ENCODE results near the gene RUNX2. TPM values are rescaled to one million over a fixed set of nuclear protein-coding genes. Genes with fewer than 3 reads are reported as not detected.

RUNX2 gene
- total and polyA plus RNA-seq, 10 of the 15 experiments (the other 5 are each of a cell fraction or from before 2014, with no cell fraction given) = 0.01 to 0.77 (median 0.15) TPM; not detected in 3

- TF ChIP-seq CUX1 (IDR thresholded peaks at IDR 0.05; ENCODE audit: insufficient replicate concordance, low read depth, low read length) = no peak
- TF ChIP-seq KAT2A (conservative IDR thresholded peaks at IDR 0.05; ENCODE audit: control insufficient read depth, low read depth, low read length) = no peak
- no peak for TF ChIP-seq NFIC (IDR thresholded peaks at IDR 0.05; ENCODE audit: low read depth, low read length)
- TF ChIP-seq IKZF2 (IDR thresholded peaks at IDR 0.05) = no peak
- TF ChIP-seq ATF7 (IDR thresholded peaks at IDR 0.05; ENCODE audit: low read depth) = no peak
- TF ChIP-seq RAD51 (IDR thresholded peaks at IDR 0.05) = no peak
- no peak for TF ChIP-seq IRF4 (IDR thresholded peaks at IDR 0.05; ENCODE audit: low read depth, low read length)
- TF ChIP-seq NFYB (IDR thresholded peaks at IDR 0.05; ENCODE audit: insufficient read depth, low read depth, low read length) = no peak
- no peak for TF ChIP-seq E4F1 (IDR thresholded peaks at IDR 0.05; ENCODE audit: borderline replicate concordance, partially characterized antibody)
- no peak for TF ChIP-seq KLF5 (IDR thresholded peaks at IDR 0.05; ENCODE audit: partially characterized antibody)
- TF ChIP-seq MAX (IDR thresholded peaks at IDR 0.05; ENCODE audit: low read depth, low read length) = no peak
- no peak for TF ChIP-seq STAT3 (IDR thresholded peaks at IDR 0.05; ENCODE audit: low read depth, low read length)
- no peak for TF ChIP-seq HDAC2 (IDR thresholded peaks at IDR 0.05)
- TF ChIP-seq EED (IDR thresholded peaks at IDR 0.05; ENCODE audit: low read depth) = no peak
Measured at GRCh38 chr6:45498591-45498990, 170.5 kb downstream of the RUNX2 start (continued).
